GM12878 (cell line): ENCODE results near the gene GCM1. TPM values are rescaled to one million over a fixed set of nuclear protein-coding genes. Genes with fewer than 3 reads are reported as not detected.

ENCODE experiments used
- polyA plus RNA-seq, 11 experiments: library from polyadenylated mRNA; depleted of rRNA in 4 of 11; unstranded in 6 of 11; stranded (reverse) in 5 of 11; fragments of >200 nt; fragmentation: Nextera tagmentation in 4 of 11; fragmentation: Illumina TruSeq in 1 of 11; extraction: Ambion mirVana in 4 of 11; extraction: Trizol in 1 of 11; gene quantifications; 1 replicate in 1 of 11; 2 replicates in 10 of 11; pipeline versions ENCODE4 v1.2.1 to v1.2.3, GENCODE V29; 2011 to 2016; ENCODE audit warnings: inconsistent platforms in 2 of 11, missing spikeins in 2 of 11, low read depth in 1 of 11
- small RNA-seq: library from RNA; depleted of rRNA; stranded (forward); fragments of <200 nt; gene quantifications from one replicate; pipeline ENCODE3, GENCODE V24; 2014
- total RNA-seq, 4 experiments: library from RNA; depleted of rRNA in 3 of 4; stranded (reverse); fragments of >200 nt in 3 of 4; fragmentation: Illumina TruSeq in 1 of 4; extraction: Trizol in 1 of 4; gene quantifications; 2 replicates each; pipeline versions ENCODE4 v1.2.1 to v1.2.3, GENCODE V29; 2013 to 2021

Gene GCM1
- total and polyA plus RNA-seq, 10 of the 15 experiments (the other 5 are each of a cell fraction or from before 2014, with no cell fraction given), result 0.04 to 0.08 (median 0.05) TPM; not detected in 5

Small RNAs within 50 kb of the gene (small RNA-seq; reads per million reads assigned to genes)
- gene RN7SL244P, result not detected
- gene RNU6-464P, result not detected

Other genes starting within 250 kb of the GCM1 start
- gene GSTA3, start 239.1 kb downstream of the GCM1 start, total RNA-seq (2014; rRNA removed), result not detected in 2 replicates
- gene GSTA3, start 239.1 kb downstream of the GCM1 start, total RNA-seq (2014; rRNA removed; fragmentation: Illumina TruSeq; extraction: Trizol), result not detected in 2 replicates
- gene GSTA3, start 239.1 kb downstream of the GCM1 start, total RNA-seq (2021), result not detected in 2 replicates
- gene GSTA3, start 239.1 kb downstream of the GCM1 start, polyA plus RNA-seq (2011; rRNA removed), result not detected in 2 replicates
- gene GSTA3, start 239.1 kb downstream of the GCM1 start, polyA plus RNA-seq (2014; fragmentation: Illumina TruSeq; extraction: Trizol), result not detected in 2 replicates
- not detected for gene GSTA3, start 239.1 kb downstream of the GCM1 start, polyA plus RNA-seq (2014; fragmentation: Nextera tagmentation; extraction: Ambion mirVana)
- not detected in 2 replicates for gene GSTA3, start 239.1 kb downstream of the GCM1 start, polyA plus RNA-seq (2014; rRNA removed)
- gene GSTA3, start 239.1 kb downstream of the GCM1 start, polyA plus RNA-seq (2016; fragmentation: Nextera tagmentation; extraction: Ambion mirVana), result not detected
- gene GSTA4, start 153.6 kb downstream of the GCM1 start, total RNA-seq (2014; rRNA removed), result 2.9 and 5.3 TPM in 2 replicates
- gene GSTA4, start 153.6 kb downstream of the GCM1 start, total RNA-seq (2014; rRNA removed; fragmentation: Illumina TruSeq; extraction: Trizol), result 3.9 and 5.4 TPM in 2 replicates
- gene GSTA4, start 153.6 kb downstream of the GCM1 start, total RNA-seq (2021), result 3.4 and 4.7 TPM in 2 replicates
- gene GSTA4, start 153.6 kb downstream of the GCM1 start, polyA plus RNA-seq (2011; rRNA removed), result 1.9 and 2.7 TPM in 2 replicates
- gene GSTA4, start 153.6 kb downstream of the GCM1 start, polyA plus RNA-seq (2014; fragmentation: Illumina TruSeq; extraction: Trizol), result 5.7 and 11.6 TPM in 2 replicates
- 1 to 10 TPM; 8.6 to 9.7 TPM for gene GSTA4, start 153.6 kb downstream of the GCM1 start, polyA plus RNA-seq (2014; fragmentation: Nextera tagmentation; extraction: Ambion mirVana)
- gene GSTA4, start 153.6 kb downstream of the GCM1 start, polyA plus RNA-seq (2014; rRNA removed), result 4.5 TPM in 2 replicates
- 1 to 10 TPM; 4.4 TPM for gene GSTA4, start 153.6 kb downstream of the GCM1 start, polyA plus RNA-seq (2016; fragmentation: Nextera tagmentation; extraction: Ambion mirVana)
- gene CILK1, start 87.0 kb downstream of the GCM1 start, total RNA-seq (2014; rRNA removed), result 2.9 and 3.2 TPM in 2 replicates
- gene CILK1, start 87.0 kb downstream of the GCM1 start, total RNA-seq (2014; rRNA removed; fragmentation: Illumina TruSeq; extraction: Trizol), result 4.3 and 4.7 TPM in 2 replicates
- 4.1 and 4.7 TPM in 2 replicates for gene CILK1, start 87.0 kb downstream of the GCM1 start, total RNA-seq (2021)
- gene CILK1, start 87.0 kb downstream of the GCM1 start, polyA plus RNA-seq (2011; rRNA removed), result 8.8 and 11.0 TPM in 2 replicates
- 4.4 and 5.7 TPM in 2 replicates for gene CILK1, start 87.0 kb downstream of the GCM1 start, polyA plus RNA-seq (2014; fragmentation: Illumina TruSeq; extraction: Trizol)
- gene CILK1, start 87.0 kb downstream of the GCM1 start, polyA plus RNA-seq (2014; fragmentation: Nextera tagmentation; extraction: Ambion mirVana), result 1 to 10 TPM; 1.3 to 1.9 TPM
- gene CILK1, start 87.0 kb downstream of the GCM1 start, polyA plus RNA-seq (2014; rRNA removed), result 3.0 and 3.2 TPM in 2 replicates
- 1 to 10 TPM; 2.8 to 3.1 TPM for gene CILK1, start 87.0 kb downstream of the GCM1 start, polyA plus RNA-seq (2016; fragmentation: Nextera tagmentation; extraction: Ambion mirVana)
- 31.5 and 35.3 TPM in 2 replicates for gene FBXO9, start 83.4 kb downstream of the GCM1 start, total RNA-seq (2014; rRNA removed)
- 31.2 and 31.3 TPM in 2 replicates for gene FBXO9, start 83.4 kb downstream of the GCM1 start, total RNA-seq (2014; rRNA removed; fragmentation: Illumina TruSeq; extraction: Trizol)
- gene FBXO9, start 83.4 kb downstream of the GCM1 start, total RNA-seq (2021), result 48.5 and 49.1 TPM in 2 replicates
- 68.9 and 76.0 TPM in 2 replicates for gene FBXO9, start 83.4 kb downstream of the GCM1 start, polyA plus RNA-seq (2011; rRNA removed)
- gene FBXO9, start 83.4 kb downstream of the GCM1 start, polyA plus RNA-seq (2014; fragmentation: Illumina TruSeq; extraction: Trizol), result 34.1 and 40.8 TPM in 2 replicates
- gene FBXO9, start 83.4 kb downstream of the GCM1 start, polyA plus RNA-seq (2014; fragmentation: Nextera tagmentation; extraction: Ambion mirVana), result 10 to 100 TPM in 1 of 2 experiments, 1 to 10 TPM in 1; 9.9 to 13.7 TPM
- gene FBXO9, start 83.4 kb downstream of the GCM1 start, polyA plus RNA-seq (2014; rRNA removed), result 34.4 and 38.8 TPM in 2 replicates
- 10 to 100 TPM; 27.4 to 28.6 TPM for gene FBXO9, start 83.4 kb downstream of the GCM1 start, polyA plus RNA-seq (2016; fragmentation: Nextera tagmentation; extraction: Ambion mirVana)
- gene ELOVL5, start 200.1 kb upstream of the GCM1 start, total RNA-seq (2014; rRNA removed), result 156 and 169 TPM in 2 replicates
- gene ELOVL5, start 200.1 kb upstream of the GCM1 start, total RNA-seq (2014; rRNA removed; fragmentation: Illumina TruSeq; extraction: Trizol), result 187 and 191 TPM in 2 replicates
- gene ELOVL5, start 200.1 kb upstream of the GCM1 start, total RNA-seq (2021), result 187 and 196 TPM in 2 replicates
- gene ELOVL5, start 200.1 kb upstream of the GCM1 start, polyA plus RNA-seq (2011; rRNA removed), result 215 and 245 TPM in 2 replicates
- gene ELOVL5, start 200.1 kb upstream of the GCM1 start, polyA plus RNA-seq (2014; fragmentation: Illumina TruSeq; extraction: Trizol), result 241 and 312 TPM in 2 replicates
- 100 to 1,000 TPM; 187 to 195 TPM for gene ELOVL5, start 200.1 kb upstream of the GCM1 start, polyA plus RNA-seq (2014; fragmentation: Nextera tagmentation; extraction: Ambion mirVana)
- 162 and 163 TPM in 2 replicates for gene ELOVL5, start 200.1 kb upstream of the GCM1 start, polyA plus RNA-seq (2014; rRNA removed)
- 100 to 1,000 TPM; 226 to 229 TPM for gene ELOVL5, start 200.1 kb upstream of the GCM1 start, polyA plus RNA-seq (2016; fragmentation: Nextera tagmentation; extraction: Ambion mirVana)